Progenitor cell of endocrine pancreas (in vitro differentiated cells): ENCODE measurements around the gene DLGAP5. TPM values are rescaled to one million over a fixed set of nuclear protein-coding genes. Genes with fewer than 3 reads are reported as not detected.

Experiments
- DNase-seq: peaks from one replicate; pipeline ENCODE4 v3.0.0; 2021; ENCODE audit warnings: low spot score; ENCODE audit not compliant: unreplicated experiment
- H3K27ac Mint-ChIP-seq: 2 replicates; pipeline ENCODE4 v1.8.0; 2021; ENCODE audit warnings: mild to moderate bottlenecking, moderate library complexity, mixed read lengths
- H3K27me3 Mint-ChIP-seq: 2 replicates; pipeline ENCODE4 v1.8.0; 2021; ENCODE audit warnings: mixed read lengths
- H3K36me3 Mint-ChIP-seq: 2 replicates; pipeline ENCODE4 v1.8.0; 2022; ENCODE audit warnings: mixed read lengths; ENCODE audit not compliant: insufficient read depth
- H3K4me1 Mint-ChIP-seq: 2 replicates; pipeline ENCODE4 v1.8.0; 2021; ENCODE audit warnings: low read depth, mixed read lengths
- H3K4me3 Mint-ChIP-seq: 2 replicates; pipeline ENCODE4 v1.8.0; 2021; ENCODE audit warnings: low read depth, mild to moderate bottlenecking, moderate library complexity, mixed read lengths
- H3K9me3 Mint-ChIP-seq: 2 replicates; pipeline ENCODE4 v1.8.0; 2021; ENCODE audit warnings: low read depth, mixed read lengths
- total RNA-seq: library from RNA; stranded (reverse); gene quantifications from 2 replicates; pipeline ENCODE4 v1.2.1, GENCODE V29; 2021
- TF ChIP-seq, protein P1 (sequence below): fragments of 200-600 bp; sonication (generic); IDR thresholded peaks from one replicate; pipeline ENCODE4 v1.5.0; 2021; ENCODE audit warnings: antibody characterized with exemption, mild to moderate bottlenecking; ENCODE audit not compliant: unreplicated experiment

The DLGAP5 gene
- total RNA-seq, 1 donor from 2014 or later, result 31.2 TPM

DNA sequence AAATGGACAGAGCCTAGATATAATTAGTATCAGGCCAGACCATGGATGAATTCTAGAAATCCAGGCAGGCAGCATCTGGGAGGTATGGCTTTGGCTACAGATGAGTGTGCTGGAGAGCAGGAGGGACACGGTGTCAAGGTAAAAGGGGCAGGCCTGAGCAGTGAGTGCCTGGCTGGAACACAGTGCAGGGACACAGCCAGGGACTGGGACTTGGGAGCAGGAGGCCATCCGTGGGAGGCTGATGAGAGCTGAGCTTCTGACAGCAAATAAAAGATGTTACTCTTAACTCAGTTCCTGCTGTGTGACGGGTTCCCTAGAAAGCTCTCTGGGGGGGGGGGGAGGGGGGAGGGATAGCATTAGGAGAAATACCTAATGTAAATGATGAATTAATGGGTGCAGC is 75.9 kb downstream of the DLGAP5 start:
- TF ChIP-seq, protein P1, sequence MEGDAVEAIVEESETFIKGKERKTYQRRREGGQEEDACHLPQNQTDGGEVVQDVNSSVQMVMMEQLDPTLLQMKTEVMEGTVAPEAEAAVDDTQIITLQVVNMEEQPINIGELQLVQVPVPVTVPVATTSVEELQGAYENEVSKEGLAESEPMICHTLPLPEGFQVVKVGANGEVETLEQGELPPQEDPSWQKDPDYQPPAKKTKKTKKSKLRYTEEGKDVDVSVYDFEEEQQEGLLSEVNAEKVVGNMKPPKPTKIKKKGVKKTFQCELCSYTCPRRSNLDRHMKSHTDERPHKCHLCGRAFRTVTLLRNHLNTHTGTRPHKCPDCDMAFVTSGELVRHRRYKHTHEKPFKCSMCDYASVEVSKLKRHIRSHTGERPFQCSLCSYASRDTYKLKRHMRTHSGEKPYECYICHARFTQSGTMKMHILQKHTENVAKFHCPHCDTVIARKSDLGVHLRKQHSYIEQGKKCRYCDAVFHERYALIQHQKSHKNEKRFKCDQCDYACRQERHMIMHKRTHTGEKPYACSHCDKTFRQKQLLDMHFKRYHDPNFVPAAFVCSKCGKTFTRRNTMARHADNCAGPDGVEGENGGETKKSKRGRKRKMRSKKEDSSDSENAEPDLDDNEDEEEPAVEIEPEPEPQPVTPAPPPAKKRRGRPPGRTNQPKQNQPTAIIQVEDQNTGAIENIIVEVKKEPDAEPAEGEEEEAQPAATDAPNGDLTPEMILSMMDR, result no peak
- no peaks in the 10 kb centered on the region for H3K9me3 Mint-ChIP-seq
- no peak for DNase-seq
- H3K36me3 Mint-ChIP-seq, result no peaks in the 10 kb centered on the region
- peaks cover 6% of the 10 kb centered on the region for H3K27me3 Mint-ChIP-seq
- H3K4me3 Mint-ChIP-seq, result no peak overlapping the region
- H3K4me1 Mint-ChIP-seq, result peaks cover 13% of the 10 kb centered on the region
- H3K27ac Mint-ChIP-seq, result no peak overlapping the region

DNA sequence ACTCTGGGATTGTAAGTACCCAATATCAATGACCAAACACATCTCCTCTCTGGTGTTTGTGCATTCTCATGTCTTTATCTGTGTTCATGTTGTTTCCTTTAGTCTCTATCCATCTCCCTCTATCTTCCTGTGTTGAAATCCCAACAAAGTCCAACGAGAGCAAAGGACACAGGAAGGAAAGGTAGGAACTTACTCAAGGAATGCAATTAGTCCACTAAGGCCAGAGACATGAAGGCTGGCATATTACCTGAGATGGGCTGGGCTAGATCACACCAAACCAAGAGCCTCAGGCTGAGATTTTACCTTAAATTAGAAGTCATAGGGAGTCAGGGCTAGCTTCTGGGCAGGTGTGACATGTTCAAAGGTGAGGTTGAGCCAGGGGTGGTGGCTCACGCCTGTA is 76.7 kb downstream of the DLGAP5 start:
- Mint-ChIP-seq H3K9me3 (no peaks in the 10 kb centered on the region), H3K27ac (no peak overlapping the region), H3K4me3 (no peak overlapping the region), H3K27me3 (peaks cover under 1% of the 10 kb centered on the region), H3K4me1 (peaks cover 13% of the 10 kb centered on the region), H3K36me3 (no peaks in the 10 kb centered on the region)
- TF ChIP-seq, protein P1, result no peak
- no peak for DNase-seq

DNA sequence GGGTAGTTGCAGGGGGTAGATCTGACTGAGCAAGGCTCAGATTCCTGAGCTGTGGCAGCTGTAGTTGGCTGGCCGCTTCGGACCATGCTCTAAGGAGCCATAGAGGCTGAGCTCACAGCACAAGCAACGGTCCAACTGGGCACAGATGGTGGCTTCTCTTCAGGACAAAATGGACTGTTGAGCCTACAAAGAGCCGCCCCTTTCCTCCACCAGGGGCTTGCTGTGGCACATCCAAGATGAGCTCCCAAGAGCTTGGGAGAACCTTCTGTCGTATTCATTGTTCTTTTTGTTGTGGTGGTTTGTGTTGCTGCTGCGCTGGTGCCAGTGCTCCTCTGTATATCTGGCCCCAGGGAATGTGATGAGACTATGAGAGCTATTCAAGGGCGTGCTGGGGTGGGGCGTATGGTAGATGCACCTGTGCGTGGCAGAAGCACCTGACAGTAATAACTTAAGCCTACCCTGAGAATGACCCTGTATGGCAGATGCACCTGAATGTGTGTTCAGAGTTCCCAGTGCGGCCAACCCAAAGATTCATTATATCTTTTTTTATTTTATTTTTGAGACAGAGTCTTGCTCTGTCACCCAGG is 80.2 kb downstream of the DLGAP5 start:
- Mint-ChIP-seq H3K4me3 (no peak overlapping the region), H3K4me1 (peaks cover 7% of the 10 kb centered on the region), H3K36me3 (no peaks in the 10 kb centered on the region), H3K27me3 (no peaks in the 10 kb centered on the region), H3K9me3 (no peaks in the 10 kb centered on the region), H3K27ac (no peak overlapping the region)
- DNase-seq, result no peak
- TF ChIP-seq, protein P1, result no peak

DNA sequence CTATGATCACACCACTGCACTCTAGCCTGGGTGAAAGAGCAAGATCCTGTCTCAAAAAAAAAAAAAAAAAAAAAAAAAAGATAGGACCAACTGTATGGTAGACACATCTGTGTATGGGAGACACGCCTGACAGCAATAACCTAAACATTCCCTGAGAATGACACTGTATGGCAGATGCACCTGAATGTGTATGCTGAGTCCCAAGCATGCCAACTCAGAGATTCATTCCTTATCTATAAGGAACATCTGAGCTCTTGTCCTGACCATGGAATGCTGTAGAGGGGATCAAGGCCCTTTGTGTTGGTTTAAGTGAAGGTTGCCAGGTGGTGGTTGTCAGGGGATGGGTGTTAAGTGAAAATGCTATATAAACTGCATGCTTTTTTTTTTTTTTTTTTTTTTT is 81.5 kb downstream of the DLGAP5 start:
- no peaks in the 10 kb centered on the region for H3K4me1 Mint-ChIP-seq
- H3K9me3 Mint-ChIP-seq, result no peaks in the 10 kb centered on the region
- TF ChIP-seq, protein P1, result no peak
- no peak for DNase-seq
- no peaks in the 10 kb centered on the region for H3K36me3 Mint-ChIP-seq
- H3K27ac Mint-ChIP-seq, result no peak overlapping the region
- H3K27me3 Mint-ChIP-seq, result no peaks in the 10 kb centered on the region
- no peak overlapping the region for H3K4me3 Mint-ChIP-seq

DNA sequence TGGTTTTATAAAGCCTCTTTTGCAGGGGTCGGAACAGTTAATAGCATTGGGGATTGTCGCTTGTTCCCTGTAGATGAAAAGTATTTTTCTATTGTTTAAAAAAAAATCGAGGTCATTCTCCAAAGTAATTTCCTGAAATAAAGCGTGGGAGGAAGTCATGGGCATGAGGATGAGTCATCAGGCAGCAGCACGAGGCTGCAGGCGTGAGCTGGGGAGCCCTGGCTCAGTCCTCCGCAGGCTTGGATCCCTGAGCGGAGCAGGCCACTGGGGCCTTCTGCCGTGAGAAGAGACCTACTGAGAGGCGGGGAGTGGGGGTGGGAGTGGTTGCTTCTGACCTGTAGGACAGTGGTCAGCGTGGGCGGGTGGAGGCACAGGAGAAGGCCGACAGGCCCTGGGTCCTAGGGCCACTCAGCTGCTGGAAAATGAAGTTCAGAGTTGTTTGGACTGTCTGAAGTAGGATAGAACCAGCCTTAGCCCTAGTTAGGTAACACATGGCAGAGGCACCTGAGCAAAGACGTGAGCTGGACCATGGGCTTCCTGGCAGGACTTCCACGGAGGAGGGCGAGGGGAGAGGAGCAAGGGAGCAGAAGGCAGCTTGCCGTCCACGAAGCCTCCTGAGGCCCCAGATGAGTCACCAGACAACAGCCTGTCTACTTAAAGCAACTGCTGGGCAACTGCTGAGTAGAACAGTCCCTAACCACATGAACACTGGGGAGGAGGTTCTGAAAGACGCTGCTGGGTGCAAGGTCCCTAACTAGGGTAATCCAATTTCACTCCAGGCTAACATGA is 83.4 kb downstream of the DLGAP5 start:
- Mint-ChIP-seq H3K36me3 (no peaks in the 10 kb centered on the region), H3K27ac (peak overlapping the region; percentile 38), H3K9me3 (peaks cover 4% of the 10 kb centered on the region), H3K27me3 (no peaks in the 10 kb centered on the region), H3K4me3 (no peak overlapping the region), H3K4me1 (peaks cover 14% of the 10 kb centered on the region)
- TF ChIP-seq, protein P1, result no peak
- no peak for DNase-seq
